Motor neuron (in vitro differentiated cells): ENCODE results near the gene LARGE1. TPM values are rescaled to one million over a fixed set of nuclear protein-coding genes. Genes with fewer than 3 reads are reported as not detected.
"Not testable (repeated sequence)": the region's sequence is repeated elsewhere in the genome, so short reads cannot be mapped to it uniquely, and the experiment has no call there.

Experiments
- ATAC-seq, 8 experiments: fragments of 200-7000 bp; cut with Tn5 transposase; replicated peaks in 6 of 8; 2 replicates each; pipeline ENCODE4 v1.8.0; 2021; ENCODE audit warnings: mild to moderate bottlenecking in 8 of 8, moderate library complexity in 8 of 8
- H3K27ac ChIP-seq, 2 donors: fragments of 250-450 bp; sonication (Bioruptor Pico); 2 replicates each; pipeline ENCODE4 v1.9.0; 2021; ENCODE audit warnings: antibody characterized with exemption in 2 of 2, mild to moderate bottlenecking in 2 of 2, moderate library complexity in 1 of 2
- H3K4me1 ChIP-seq, 2 donors: fragments of 250-450 bp; sonication (Bioruptor Pico); replicated peaks in 1 of 2; 2 replicates each; pipeline ENCODE4 v1.6.1; 2021; ENCODE audit warnings: antibody characterized with exemption in 2 of 2, mild to moderate bottlenecking in 2 of 2, moderate library complexity in 1 of 2
- H3K4me3 ChIP-seq, 5 donors: fragments of 250-450 bp; sonication (Bioruptor Pico); 2 replicates each; pipeline ENCODE4 v1.9.0; 2021; ENCODE audit warnings: antibody characterized with exemption in 5 of 5, mild to moderate bottlenecking in 5 of 5, moderate library complexity in 4 of 5
- WGBS, 10 experiments: fragments of 450-650 bp; shearing (Covaris generic); methylation state at CpG; one replicate each; pipeline ENCODE4 v1.0.0; 2022; 5-methylcytosine and 5-hydroxymethylcytosine counted together
- in situ Hi-C, 9 experiments: fragments of 400-800 bp; cut with MboI; loops; one replicate each; pipeline ENCODE4 v1.15.0; 2021; ENCODE audit warnings: low sequenced_read_pairs in 9 of 9, low pct_unique_long_range_greater_than_20kb in 2 of 9; ENCODE audit not compliant: unreplicated experiment in 9 of 9
- total RNA-seq, 8 experiments: library from RNA; unstranded; fragments of 300-600 nt; gene quantifications; 2 replicates each; pipeline versions ENCODE4 v1.2.3 to v1.2.4, GENCODE V29; 2022

The LARGE1 gene
- total RNA-seq, 8 experiments from 2014 or later = 1.7 to 36.1 (median 20.6) TPM

DNA sequence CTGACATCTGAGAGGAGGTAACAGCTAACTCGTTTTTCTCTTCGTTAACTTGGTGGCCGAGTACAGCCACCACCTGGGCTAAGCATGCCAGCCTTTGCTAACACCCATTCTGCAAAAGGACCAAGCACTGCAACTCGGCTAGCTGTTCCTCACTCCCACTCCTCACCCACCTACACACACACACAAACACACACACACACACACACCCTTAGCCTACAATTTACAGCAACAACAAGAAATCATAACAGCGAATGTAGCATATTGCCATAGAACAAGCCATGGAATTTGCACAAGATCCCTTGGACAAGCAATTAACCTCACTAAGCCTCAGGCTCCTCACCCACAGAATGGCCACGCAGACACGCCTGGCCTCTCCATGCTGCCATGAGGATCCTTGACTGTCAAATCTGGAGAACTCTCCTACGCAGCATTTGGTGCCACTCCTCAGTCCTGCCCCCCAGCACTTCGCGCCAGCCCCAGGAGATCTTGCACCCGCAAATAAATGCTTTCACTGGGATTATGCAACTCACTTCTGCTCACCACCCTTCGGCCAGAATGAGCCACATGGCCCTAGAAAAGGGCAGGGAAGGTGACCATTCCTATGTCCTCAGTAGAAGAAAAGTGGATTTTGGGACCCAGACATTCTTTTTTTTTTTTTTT, 58.9 kb downstream of the LARGE1 start:
- no peak for ATAC-seq
- H3K4me1 ChIP-seq = no peaks in the 10 kb centered on the region
- H3K27ac ChIP-seq = no peak overlapping the region
- 47 to 100% (median 82%) methylated on average over 2 to 7 of the region's 12 CpGs; no CpG with 5 or more reads in 1 of the 10 experiments for WGBS, 10 experiments
- in situ Hi-C loops = no loop called here
- no peak overlapping the region for H3K4me3 ChIP-seq

DNA sequence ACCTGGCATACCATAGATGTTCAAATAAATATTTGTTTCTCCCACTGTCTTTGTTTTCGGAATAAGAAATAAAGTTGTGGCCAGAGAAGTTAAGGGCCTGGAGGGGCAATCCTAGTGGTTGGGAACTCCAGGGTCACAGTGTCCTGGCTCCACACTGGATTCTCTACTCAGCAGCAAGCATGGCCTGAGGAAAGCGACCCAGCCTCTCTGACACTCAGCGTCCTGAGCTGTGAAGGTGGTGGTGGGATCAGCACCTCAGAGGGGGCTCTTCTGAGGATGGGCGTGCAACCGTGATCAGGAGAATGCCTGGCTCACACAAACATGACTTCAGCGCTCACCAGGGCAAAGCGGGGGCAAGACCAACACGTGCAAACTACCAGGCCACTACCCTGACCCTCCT, 59.9 kb downstream of the LARGE1 start:
- Histone ChIP-seq H3K27ac (no peak overlapping the region), H3K4me1 (no peaks in the 10 kb centered on the region), H3K4me3 (no peak overlapping the region)
- no peak for ATAC-seq
- in situ Hi-C loops = no loop called here
- 70 to 100% (median 89%) methylated on average over 1 to 4 of the region's 8 CpGs; no CpG with 5 or more reads in 6 of the 10 experiments for WGBS, 10 experiments

GRCh38 chr22:33859311-33859710, 61.0 kb downstream of the LARGE1 start:
- Histone ChIP-seq H3K27ac (no peak overlapping the region), H3K4me1 (peaks cover 6% of the 10 kb centered on the region in 2 donors), H3K4me3 (no peak overlapping the region)
- ATAC-seq = no peak
- 80 to 97% (median 93%) methylated on average over 1 to 6 of the region's 6 CpGs; no CpG with 5 or more reads in 3 of the 10 experiments for WGBS, 10 experiments
- in situ Hi-C loops = no loop called here

DNA sequence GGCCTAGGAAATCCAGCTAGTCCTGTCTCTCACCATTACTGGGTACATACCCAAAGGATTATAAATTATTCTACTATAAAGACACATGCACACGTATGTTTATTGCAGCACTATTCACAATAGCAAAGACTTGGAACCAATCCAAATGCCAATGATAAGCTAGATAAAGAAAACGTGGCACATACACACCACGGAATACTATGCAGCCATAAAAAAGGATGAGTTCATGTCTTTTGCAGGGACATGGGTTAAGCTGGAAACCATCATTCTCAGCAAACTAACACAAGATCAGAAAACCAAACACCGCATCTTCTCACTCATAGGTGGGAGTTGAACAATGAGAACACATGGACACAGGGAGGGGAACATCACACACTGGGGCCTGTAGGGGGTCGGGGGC, 61.6 kb downstream of the LARGE1 start:
- H3K27ac ChIP-seq, in situ Hi-C loops, H3K4me3 ChIP-seq, ATAC-seq: not testable (repeated sequence)
- peaks cover 9 to 13% of the 10 kb centered on the region in 2 donors for H3K4me1 ChIP-seq
- 71 to 100% (median 90%) methylated on average over 1 to 2 of the region's 5 CpGs; no CpG with 5 or more reads in 5 of the 10 experiments for WGBS, 10 experiments

GRCh38 chr22:33857767-33858166, 62.5 kb downstream of the LARGE1 start:
- WGBS, 10 experiments = 80 to 100% (median 100%) methylated on average over 1 to 9 of the region's 16 CpGs; no CpG with 5 or more reads in 3 of the 10 experiments
- H3K27ac ChIP-seq, ATAC-seq, in situ Hi-C loops, H3K4me3 ChIP-seq: not testable (repeated sequence)
- peaks cover 18 to 21% of the 10 kb centered on the region in 2 donors for H3K4me1 ChIP-seq

GRCh38 chr22:33854724-33855123, 65.6 kb downstream of the LARGE1 start:
- in situ Hi-C loops = no loop called here
- Histone ChIP-seq H3K4me3 (no peak overlapping the region), H3K27ac (peak overlapping the region; percentile 13 to 79), H3K4me1 (peaks cover 38 to 47% of the 10 kb centered on the region in 2 donors)
- WGBS, 10 experiments = 58 to 100% (median 97%) methylated on average over 1 to 9 of the region's 11 CpGs; no CpG with 5 or more reads in 1 of the 10 experiments
- ATAC-seq = no peak

DNA sequence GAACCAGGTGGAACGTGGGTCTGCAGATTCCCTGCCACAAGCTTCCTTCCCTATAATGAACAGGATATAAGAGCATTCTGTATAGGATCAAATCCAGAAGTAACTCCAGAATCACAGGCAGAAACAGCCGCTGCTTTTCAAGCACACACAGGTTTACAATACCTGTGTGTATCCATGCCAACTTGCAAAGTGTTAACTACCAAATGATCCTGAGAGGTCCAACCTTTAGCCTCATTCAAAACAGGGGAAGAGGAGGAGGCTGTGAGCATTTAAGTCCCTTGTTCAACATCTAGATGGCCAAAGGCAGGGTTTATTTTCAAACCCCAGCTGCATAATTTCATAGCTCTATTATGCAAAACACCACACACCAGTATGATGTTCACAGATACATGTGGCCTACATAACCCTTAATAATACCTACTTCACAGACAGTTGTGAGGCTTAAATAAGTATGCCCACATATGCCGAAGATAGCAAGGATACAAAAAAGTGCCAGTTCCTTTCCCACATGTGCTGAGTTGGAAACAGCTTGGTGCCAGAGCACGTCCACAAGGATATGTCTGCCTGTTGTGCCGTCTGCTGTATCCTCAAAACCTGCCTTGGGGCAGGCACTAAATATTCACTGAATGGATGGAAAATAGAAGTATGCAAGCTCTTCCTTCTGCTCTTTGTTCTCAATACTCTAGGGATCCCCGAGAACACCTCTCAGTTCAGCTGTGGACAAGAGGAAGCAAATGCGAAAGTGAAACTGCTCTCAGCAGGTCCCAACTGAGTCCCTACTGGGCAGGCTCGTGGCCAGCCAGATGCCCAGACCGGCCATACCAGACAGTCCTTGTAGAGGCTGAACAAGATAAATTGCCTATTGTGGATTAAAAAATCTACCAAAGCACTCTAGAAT, 66.8 kb downstream of the LARGE1 start:
- peak; percentile 83 to 98 (median 90) for ATAC-seq
- WGBS, 10 experiments = 5 to 83% (median 44%) methylated on average over 2 to 8 of the region's 9 CpGs
- H3K27ac ChIP-seq = peak overlapping the region; percentile 52 to 79
- in situ Hi-C loops = no loop called here
- H3K4me1 ChIP-seq = peaks cover 43 to 51% of the 10 kb centered on the region in 2 donors
- H3K4me3 ChIP-seq = peak overlapping the region in 3 of 5 donors; percentile 11 to 12 (median 12)

DNA sequence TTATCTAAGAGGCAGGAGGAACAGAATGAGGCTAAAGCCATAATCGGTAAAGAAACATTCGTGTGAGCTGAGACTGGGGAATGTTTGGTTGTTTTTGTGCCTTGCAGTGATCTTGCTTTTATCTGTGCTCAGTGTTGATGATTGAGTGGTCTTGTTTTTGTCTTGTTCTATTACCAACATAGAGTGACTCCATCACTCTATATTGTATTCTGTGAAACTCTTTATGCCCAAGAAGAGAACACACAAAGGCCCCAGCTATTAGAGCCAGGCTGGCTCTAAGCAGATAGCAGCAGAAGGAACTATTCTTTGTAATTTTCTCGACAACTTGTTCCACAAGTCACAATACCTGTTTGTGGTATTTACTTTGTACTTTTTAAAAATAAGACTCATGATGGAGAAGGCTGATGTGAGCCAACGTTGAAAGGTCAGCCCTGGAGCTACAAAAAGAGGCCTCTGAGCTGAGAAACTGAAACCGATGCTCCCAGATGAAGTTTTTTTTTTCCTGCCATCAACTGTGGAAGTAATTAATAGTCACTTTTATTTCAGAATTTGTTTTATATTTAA, 68.4 kb downstream of the LARGE1 start:
- ATAC-seq = peak in 5 of 8 experiments; percentile 42 to 73 (median 61)
- no peak overlapping the region for H3K27ac ChIP-seq
- peaks cover 46 to 53% of the 10 kb centered on the region in 2 donors for H3K4me1 ChIP-seq
- 0 to 58% (median 31%) methylated on average over 1 to 5 of the region's 5 CpGs; no CpG with 5 or more reads in 1 of the 10 experiments for WGBS, 10 experiments
- no peak overlapping the region for H3K4me3 ChIP-seq
- in situ Hi-C loops = no loop called here

- H3K27ac ChIP-seq = peak overlapping the region in 1 of 2 donors; percentile 20
- WGBS, 10 experiments = 44 to 100% (median 74%) methylated on average over 1 to 5 of the region's 5 CpGs
- peaks cover 46 to 53% of the 10 kb centered on the region in 2 donors for H3K4me1 ChIP-seq
- H3K4me3 ChIP-seq = no peak overlapping the region
- in situ Hi-C loops = no loop called here
- ATAC-seq = peak in 5 of 8 experiments; percentile 20 to 29 (median 25)
Observed at GRCh38 chr22:33851240-33851639, 69.0 kb downstream of the LARGE1 start.

DNA sequence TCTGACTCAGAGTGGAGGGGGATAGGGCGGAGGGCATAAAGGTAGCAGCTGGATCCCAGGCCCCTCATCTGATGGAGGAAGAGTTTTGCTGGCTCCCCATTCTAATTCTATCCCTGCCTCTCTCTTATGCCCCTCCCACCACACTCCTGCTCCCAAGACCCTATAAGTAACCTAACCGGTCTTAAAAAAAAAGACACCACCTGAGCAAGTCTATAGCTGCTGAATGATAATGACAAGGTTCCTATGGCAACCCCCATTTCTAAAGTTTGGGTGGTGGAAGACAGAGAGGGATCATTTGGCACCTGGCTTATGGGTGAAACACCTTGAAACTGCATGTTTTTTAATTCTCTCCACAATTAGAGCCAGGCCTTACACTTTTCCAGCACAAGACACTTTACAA, 69.6 kb downstream of the LARGE1 start:
- Histone ChIP-seq H3K4me1 (peaks cover 46 to 53% of the 10 kb centered on the region in 2 donors), H3K4me3 (no peak overlapping the region), H3K27ac (no peak overlapping the region)
- WGBS, 10 experiments = 33 to 100% (median 83%) methylated on average over 1 to 2 of the region's 2 CpGs; no CpG with 5 or more reads in 5 of the 10 experiments
- peak in 1 of 8 experiments; percentile 5 for ATAC-seq
- in situ Hi-C loops = no loop called here

DNA sequence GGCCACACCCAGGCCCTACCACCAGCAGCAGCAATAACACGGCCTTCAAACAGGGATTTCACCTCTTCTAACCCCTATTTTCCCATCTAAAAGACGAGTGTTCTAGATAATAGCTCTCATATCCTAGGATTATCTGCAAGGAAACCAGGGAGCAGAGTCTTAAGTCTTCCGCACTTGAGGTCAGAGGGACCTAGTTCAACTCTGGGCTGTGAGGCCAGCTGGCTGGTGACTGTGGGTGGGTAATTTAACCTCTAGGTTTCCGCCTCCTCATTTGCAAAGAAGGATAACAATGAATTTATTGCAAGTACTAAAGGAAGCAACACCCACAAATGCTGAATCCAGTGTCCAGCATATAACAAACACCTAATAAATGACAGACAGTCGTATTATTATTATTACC, 70.1 kb downstream of the LARGE1 start:
- H3K4me3 ChIP-seq = no peak overlapping the region
- 27 to 100% (median 79%) methylated on average over 1 to 5 of the region's 5 CpGs; no CpG with 5 or more reads in 5 of the 10 experiments for WGBS, 10 experiments
- H3K4me1 ChIP-seq = peaks cover 46 to 53% of the 10 kb centered on the region in 2 donors
- in situ Hi-C loops = no loop called here
- H3K27ac ChIP-seq = no peak overlapping the region
- peak in 1 of 8 experiments; percentile 47 for ATAC-seq

- in situ Hi-C loops = no loop called here
- 72 to 100% (median 88%) methylated on average over 1 to 4 of the region's 7 CpGs; no CpG with 5 or more reads in 2 of the 10 experiments for WGBS, 10 experiments
- Histone ChIP-seq H3K27ac (no peak overlapping the region), H3K4me1 (peaks cover 33 to 36% of the 10 kb centered on the region in 2 donors), H3K4me3 (no peak overlapping the region)
- peak in 5 of 8 experiments; percentile 26 to 54 (median 31) for ATAC-seq
Observed at GRCh38 chr22:33848251-33848650, 72.0 kb downstream of the LARGE1 start.
